Stimulated activated naive B cell treated with anti-CD40 and anti-IgM and Interleukin-4, amounts not matched to agents 10 μg/mL and 1 μg/mL and 100 μg/mL, for 72 hours (primary cell): ENCODE results near the gene ZNF615.
"Not testable (repeated sequence)": the region's sequence is repeated elsewhere in the genome, so short reads cannot be mapped to it uniquely, and the experiment has no call there.

ENCODE experiments used
- ATAC-seq, 2 donors: fragments of 150-1000 bp; cut with Tn5 transposase; replicated peaks; 2 replicates each; pipeline ENCODE4 v1.10.0; 2021; ENCODE audit warnings: moderate library complexity in 1 of 2
- DNase-seq: peaks from one replicate; pipeline ENCODE4 v3.0.0; 2021
- H3K27ac Mint-ChIP-seq: one replicate; pipeline ENCODE4 v1.8.0; 2022; ENCODE audit warnings: mild to moderate bottlenecking, mixed read lengths
- H3K27me3 Mint-ChIP-seq, 2 donors: one replicate each; pipeline ENCODE4 v1.8.0; 2022; ENCODE audit warnings: mixed read lengths in 2 of 2
- H3K36me3 Mint-ChIP-seq, 2 donors: one replicate each; pipeline ENCODE4 v1.8.0; 2022; ENCODE audit warnings: mixed read lengths in 2 of 2, mild to moderate bottlenecking in 1 of 2
- H3K4me1 Mint-ChIP-seq, 2 donors: one replicate each; pipeline ENCODE4 v1.8.0; 2022; ENCODE audit warnings: mixed read lengths in 2 of 2, mild to moderate bottlenecking in 1 of 2
- H3K4me3 Mint-ChIP-seq, 2 donors: one replicate each; pipeline ENCODE4 v1.8.0; 2022; ENCODE audit warnings: mild to moderate bottlenecking in 2 of 2, mixed read lengths in 2 of 2, moderate library complexity in 1 of 2
- H3K9me3 Mint-ChIP-seq, 2 donors: one replicate each; pipeline ENCODE4 v1.8.0; 2022; ENCODE audit warnings: mixed read lengths in 2 of 2, mild to moderate bottlenecking in 1 of 2

ZNF615 gene

DNA sequence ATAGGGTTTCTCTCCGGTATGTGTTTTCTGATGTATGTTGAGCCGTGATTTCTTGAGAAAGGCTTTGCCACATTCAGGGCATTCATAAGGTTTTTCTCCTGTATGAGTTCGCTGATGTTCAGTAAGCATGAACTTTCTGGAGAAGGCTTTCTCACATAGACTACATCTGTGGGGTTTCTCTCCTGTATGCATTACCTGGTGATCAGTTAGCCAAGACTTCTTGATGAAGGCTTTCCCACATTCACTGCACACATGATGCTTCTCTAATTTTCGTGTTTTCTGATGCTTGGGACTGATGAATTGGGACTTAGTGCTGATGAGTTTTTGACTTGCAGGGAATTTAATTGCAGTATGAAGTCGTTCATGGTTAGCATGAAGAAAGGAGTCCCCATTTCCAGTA lies 42.4 kb downstream of the ZNF615 start:
- Mint-ChIP-seq H3K4me3 (no peak overlapping the region), H3K36me3 (peaks cover 86 to 91% of the 10 kb centered on the region in 2 donors), H3K4me1 (no peaks in the 10 kb centered on the region), H3K9me3 (peaks cover 42 to 44% of the 10 kb centered on the region in 2 donors), H3K27ac (no peak overlapping the region), H3K27me3 (no peaks in the 10 kb centered on the region)
- DNase-seq, result no peak
- ATAC-seq, result no peak

- H3K4me3 Mint-ChIP-seq, DNase-seq, H3K27ac Mint-ChIP-seq, H3K27me3 Mint-ChIP-seq, ATAC-seq, H3K4me1 Mint-ChIP-seq: not testable (repeated sequence)
- H3K9me3 Mint-ChIP-seq, result peaks cover 51 to 53% of the 10 kb centered on the region in 2 donors
- H3K36me3 Mint-ChIP-seq, result peaks cover 68 to 82% of the 10 kb centered on the region in 2 donors
These were observed 47.3 kb downstream of the ZNF615 start for GRCh38 chr19:51960621-51961233.

DNA sequence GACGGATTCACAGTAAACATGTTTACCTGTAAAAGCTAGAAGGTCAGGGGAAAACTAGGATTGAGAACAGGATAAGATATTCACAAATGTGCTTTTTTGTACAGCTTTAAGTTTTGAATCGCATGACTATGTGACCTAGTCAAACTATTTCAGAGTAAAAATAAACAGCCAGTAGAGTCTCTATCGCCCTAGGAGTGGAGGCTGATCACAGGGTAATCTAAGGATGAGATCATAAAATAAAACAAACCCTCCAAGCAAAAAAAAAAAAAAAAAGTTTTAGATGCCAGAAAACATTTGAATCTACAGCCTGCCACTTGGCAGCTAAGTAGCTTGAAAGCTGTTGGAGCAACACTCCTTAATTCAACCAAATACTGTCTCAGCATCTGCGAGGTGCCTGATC lies 48.2 kb downstream of the ZNF615 start:
- no peak for ATAC-seq
- H3K27ac Mint-ChIP-seq, result no peak overlapping the region
- peaks cover 43 to 45% of the 10 kb centered on the region in 2 donors for H3K9me3 Mint-ChIP-seq
- H3K4me1 Mint-ChIP-seq, result no peaks in the 10 kb centered on the region
- no peaks in the 10 kb centered on the region for H3K27me3 Mint-ChIP-seq
- H3K36me3 Mint-ChIP-seq, result peaks cover 58 to 76% of the 10 kb centered on the region in 2 donors
- no peak overlapping the region for H3K4me3 Mint-ChIP-seq
- no peak for DNase-seq

DNA sequence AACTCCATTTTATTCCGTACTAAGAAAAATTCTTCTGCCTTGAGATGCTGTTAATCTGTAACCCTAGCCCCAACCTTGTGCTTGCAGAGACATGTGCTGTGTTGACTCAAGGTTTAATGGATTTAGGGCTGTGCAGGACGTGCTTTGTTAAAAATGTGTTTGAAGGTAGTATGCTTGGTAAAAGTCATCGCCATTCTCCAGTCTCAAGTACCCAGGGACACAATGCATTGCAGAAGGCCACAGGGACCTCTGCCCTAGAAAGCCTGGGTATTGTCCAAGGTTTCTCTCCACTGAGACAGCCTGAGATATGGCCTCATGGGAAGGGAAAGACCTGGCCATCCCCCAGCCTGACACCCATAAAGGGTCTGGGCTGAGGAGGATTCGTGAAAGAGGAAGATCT lies 50.2 kb downstream of the ZNF615 start:
- Mint-ChIP-seq H3K9me3 (peaks cover 35% of the 10 kb centered on the region in 2 donors), H3K36me3 (peaks cover 41 to 62% of the 10 kb centered on the region in 2 donors)
- H3K27me3 Mint-ChIP-seq, DNase-seq, H3K27ac Mint-ChIP-seq, H3K4me3 Mint-ChIP-seq, ATAC-seq, H3K4me1 Mint-ChIP-seq: not testable (repeated sequence)

DNA sequence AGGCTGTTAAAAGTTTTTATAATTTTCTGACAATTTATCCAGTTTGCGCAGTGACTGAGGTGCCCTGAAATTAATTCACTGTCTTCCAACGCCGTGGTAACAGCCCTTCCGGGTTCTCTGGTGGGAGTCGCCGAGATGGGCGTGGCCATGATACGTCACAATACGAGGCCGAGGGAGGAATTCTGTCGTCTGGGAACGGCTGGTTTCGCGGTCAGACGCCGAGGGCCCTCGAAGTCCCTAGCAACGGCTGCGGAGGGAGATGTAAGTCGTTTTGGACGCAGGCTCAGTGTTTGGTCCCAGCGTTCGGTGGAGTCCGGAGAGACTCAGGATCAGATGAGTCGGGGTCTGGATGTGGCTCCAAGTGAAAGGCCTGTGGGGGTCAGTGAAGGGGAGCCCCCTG lies 59.0 kb downstream of the ZNF615 start:
- H3K4me1 Mint-ChIP-seq, result no peaks in the 10 kb centered on the region
- ATAC-seq, result no peak
- H3K27ac Mint-ChIP-seq, result no peak overlapping the region
- DNase-seq, result no peak
- peaks cover 47 to 50% of the 10 kb centered on the region in 2 donors for H3K9me3 Mint-ChIP-seq
- H3K36me3 Mint-ChIP-seq, result peaks cover 44 to 51% of the 10 kb centered on the region in 2 donors
- H3K4me3 Mint-ChIP-seq, result peak overlapping the region; percentile 15 to 41
- no peaks in the 10 kb centered on the region for H3K27me3 Mint-ChIP-seq

DNA sequence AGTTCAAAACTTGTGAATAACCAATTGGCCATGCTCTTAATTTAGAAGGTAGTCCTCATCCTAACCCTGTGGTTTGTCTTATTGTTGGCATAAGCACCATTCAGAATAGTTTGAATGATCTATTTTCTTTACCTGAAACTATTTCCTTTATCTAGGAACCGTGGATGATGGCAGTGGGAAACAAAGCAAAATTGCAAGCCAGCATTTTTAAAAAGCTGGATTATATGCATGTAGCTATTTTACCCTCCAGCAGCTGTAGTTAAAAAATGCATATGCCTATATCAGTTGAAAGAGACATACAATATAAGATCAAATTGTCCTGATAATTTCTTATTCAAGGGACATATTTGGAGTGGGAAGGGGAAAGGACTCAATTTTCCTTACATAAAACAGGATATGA lies 61.4 kb downstream of the ZNF615 start:
- Mint-ChIP-seq H3K4me3 (no peak overlapping the region), H3K36me3 (peaks cover 61 to 66% of the 10 kb centered on the region in 2 donors), H3K27ac (no peak overlapping the region), H3K4me1 (no peaks in the 10 kb centered on the region), H3K9me3 (peaks cover 52 to 61% of the 10 kb centered on the region in 2 donors), H3K27me3 (no peaks in the 10 kb centered on the region)
- DNase-seq, result no peak
- no peak for ATAC-seq

- peak overlapping the region; percentile 31 for H3K27ac Mint-ChIP-seq
- H3K27me3 Mint-ChIP-seq, result no peaks in the 10 kb centered on the region
- no peak overlapping the region for H3K4me3 Mint-ChIP-seq
- ATAC-seq (no peak), DNase-seq (no peak)
- H3K9me3 Mint-ChIP-seq, result peaks cover 57 to 61% of the 10 kb centered on the region in 2 donors
- peaks cover 73 to 78% of the 10 kb centered on the region in 2 donors for H3K36me3 Mint-ChIP-seq
- no peaks in the 10 kb centered on the region for H3K4me1 Mint-ChIP-seq
These were observed 63.0 kb downstream of the ZNF615 start for GRCh38 chr19:51944798-51945552.
